ENCODE results near the gene TAS2R8.
"Not testable (repeated sequence)": the region's sequence is repeated elsewhere in the genome, so short reads cannot be mapped to it uniquely, and the experiment has no call there.

Gene TAS2R8

GRCh38 chr12:10811883-10812536 lies 4.9 kb upstream of the TAS2R8 start:
- Histone ChIP-seq H3K27ac (ENCODE audit: low read depth, low read length) (no peak overlapping the region), H3K9ac (ENCODE audit: low read length) (no peak overlapping the region)

GRCh38 chr12:10810068-10810467 lies 3.0 kb upstream of the TAS2R8 start, which contains the start of gene TAS2R9:
Gene TAS2R9, minus strand, starts transcription at chr12:10810168. Its CDS starts 93 bp downstream, at chr12:10810075.
- Histone ChIP-seq H3K4me1 (ENCODE audit: control insufficient read depth, insufficient read depth, low read length) (peaks cover 7% of the 10 kb centered on the region; the same call in 1 of the 2 replicates), H3K36me3 (ENCODE audit: control insufficient read depth, insufficient read depth, low read length) (no peaks in the 10 kb centered on the region), H3K9me3 (ENCODE audit: control insufficient read depth, insufficient read depth, low read depth, low read length) (no peaks in the 10 kb centered on the region), H3K4me3 (ENCODE audit: low read depth, low read length) (no peak within 1 kb of the TSS), H3K27ac (ENCODE audit: low read depth, low read length) (no peak within 1 kb of the TSS), H3K27me3 (ENCODE audit: control insufficient read depth, insufficient read depth, low read length) (no peaks in the 10 kb centered on the region), H3K9ac (ENCODE audit: low read length) (no peak within 1 kb of the TSS)

More at GRCh38 chr12:10811883-10812536, 4.9 kb upstream of the TAS2R8 start:
- H3K27me3 ChIP-seq (ENCODE audit: control insufficient read depth, insufficient read depth, low read length): no peaks in the 10 kb centered on the region
- no peaks in the 10 kb centered on the region for H3K36me3 ChIP-seq (ENCODE audit: control insufficient read depth, insufficient read depth, low read length)
- no peak overlapping the region for H3K4me3 ChIP-seq (ENCODE audit: low read depth, low read length)
- no peaks in the 10 kb centered on the region for H3K9me3 ChIP-seq (ENCODE audit: control insufficient read depth, insufficient read depth, low read depth, low read length)
- peaks cover 7% of the 10 kb centered on the region; the same call in 1 of the 2 replicates for H3K4me1 ChIP-seq (ENCODE audit: control insufficient read depth, insufficient read depth, low read length)

- H3K9ac ChIP-seq (ENCODE audit: low read length): no peak within 1 kb of the TSS
- H3K4me3 ChIP-seq (ENCODE audit: low read depth, low read length): no peak within 1 kb of the TSS
- no peaks in the 10 kb centered on the region for H3K27me3 ChIP-seq (ENCODE audit: control insufficient read depth, insufficient read depth, low read length)
- H3K9me3 ChIP-seq (ENCODE audit: control insufficient read depth, insufficient read depth, low read depth, low read length): no peaks in the 10 kb centered on the region
- H3K36me3 ChIP-seq (ENCODE audit: control insufficient read depth, insufficient read depth, low read length): no peaks in the 10 kb centered on the region
- H3K27ac ChIP-seq (ENCODE audit: low read depth, low read length): no peak within 1 kb of the TSS
- peaks cover 14% of the 10 kb centered on the region for H3K4me1 ChIP-seq (ENCODE audit: control insufficient read depth, insufficient read depth, low read length)
These were observed 4.5 kb downstream of the TAS2R8 start, which contains the start of gene TAS2R7 for GRCh38 chr12:10802587-10802986. Gene TAS2R7, minus strand, starts transcription at chr12:10802627. Its CDS starts 57 bp downstream, at chr12:10802570.

- Histone ChIP-seq H3K9me3 (ENCODE audit: control insufficient read depth, insufficient read depth, low read depth, low read length) (no peaks in the 10 kb centered on the region), H3K36me3 (ENCODE audit: control insufficient read depth, insufficient read depth, low read length) (no peaks in the 10 kb centered on the region), H3K4me1 (ENCODE audit: control insufficient read depth, insufficient read depth, low read length) (peaks cover 14% of the 10 kb centered on the region), H3K9ac (ENCODE audit: low read length) (no peak overlapping the region), H3K27me3 (ENCODE audit: control insufficient read depth, insufficient read depth, low read length) (no peaks in the 10 kb centered on the region), H3K27ac (ENCODE audit: low read depth, low read length) (no peak overlapping the region), H3K4me3 (ENCODE audit: low read depth, low read length) (no peak overlapping the region)
These were observed 5.3 kb downstream of the TAS2R8 start for GRCh38 chr12:10801741-10802140.

GRCh38 chr12:10794222-10794621 lies 12.9 kb downstream of the TAS2R8 start:
- no peak overlapping the region for H3K9ac ChIP-seq (ENCODE audit: low read length)
- no peak overlapping the region for H3K4me3 ChIP-seq (ENCODE audit: low read depth, low read length)
- H3K36me3 ChIP-seq (ENCODE audit: control insufficient read depth, insufficient read depth, low read length): no peaks in the 10 kb centered on the region
- H3K27me3 ChIP-seq (ENCODE audit: control insufficient read depth, insufficient read depth, low read length): no peaks in the 10 kb centered on the region
- H3K4me1 ChIP-seq (ENCODE audit: control insufficient read depth, insufficient read depth, low read length): no peaks in the 10 kb centered on the region
- no peak overlapping the region for H3K27ac ChIP-seq (ENCODE audit: low read depth, low read length)
- peaks cover 4% of the 10 kb centered on the region; the same call in 1 of the 2 replicates for H3K9me3 ChIP-seq (ENCODE audit: control insufficient read depth, insufficient read depth, low read depth, low read length)

GRCh38 chr12:10791769-10792168 lies 15.3 kb downstream of the TAS2R8 start:
- not testable (repeated sequence) for H3K27ac ChIP-seq (ENCODE audit: low read depth, low read length); H3K27me3 ChIP-seq (ENCODE audit: control insufficient read depth, insufficient read depth, low read length); H3K4me1 ChIP-seq (ENCODE audit: control insufficient read depth, insufficient read depth, low read length); H3K9me3 ChIP-seq (ENCODE audit: control insufficient read depth, insufficient read depth, low read depth, low read length); H3K9ac ChIP-seq (ENCODE audit: low read length); H3K4me3 ChIP-seq (ENCODE audit: low read depth, low read length); H3K36me3 ChIP-seq (ENCODE audit: control insufficient read depth, insufficient read depth, low read length)

- Histone ChIP-seq H3K27me3 (ENCODE audit: control insufficient read depth, insufficient read depth, low read length) (no peaks in the 10 kb centered on the region), H3K9me3 (ENCODE audit: control insufficient read depth, insufficient read depth, low read depth, low read length) (no peaks in the 10 kb centered on the region), H3K36me3 (ENCODE audit: control insufficient read depth, insufficient read depth, low read length) (no peaks in the 10 kb centered on the region), H3K9ac (ENCODE audit: low read length) (no peak overlapping the region), H3K4me3 (ENCODE audit: low read depth, low read length) (no peak overlapping the region), H3K27ac (ENCODE audit: low read depth, low read length) (no peak overlapping the region), H3K4me1 (ENCODE audit: control insufficient read depth, insufficient read depth, low read length) (no peaks in the 10 kb centered on the region)
These were observed 23.8 kb downstream of the TAS2R8 start for GRCh38 chr12:10783252-10783651.

GRCh38 chr12:10779103-10779502 lies 28.0 kb downstream of the TAS2R8 start:
- Histone ChIP-seq H3K9me3 (ENCODE audit: control insufficient read depth, insufficient read depth, low read depth, low read length) (no peaks in the 10 kb centered on the region), H3K27ac (ENCODE audit: low read depth, low read length) (no peak overlapping the region), H3K36me3 (ENCODE audit: control insufficient read depth, insufficient read depth, low read length) (no peaks in the 10 kb centered on the region), H3K27me3 (ENCODE audit: control insufficient read depth, insufficient read depth, low read length) (no peaks in the 10 kb centered on the region), H3K4me3 (ENCODE audit: low read depth, low read length) (no peak overlapping the region), H3K4me1 (ENCODE audit: control insufficient read depth, insufficient read depth, low read length) (no peaks in the 10 kb centered on the region), H3K9ac (ENCODE audit: low read length) (no peak overlapping the region)

- Histone ChIP-seq H3K4me3 (ENCODE audit: low read depth, low read length) (no peak overlapping the region), H3K9me3 (ENCODE audit: control insufficient read depth, insufficient read depth, low read depth, low read length) (no peaks in the 10 kb centered on the region), H3K9ac (ENCODE audit: low read length) (no peak overlapping the region), H3K36me3 (ENCODE audit: control insufficient read depth, insufficient read depth, low read length) (no peaks in the 10 kb centered on the region), H3K27me3 (ENCODE audit: control insufficient read depth, insufficient read depth, low read length) (no peaks in the 10 kb centered on the region), H3K4me1 (ENCODE audit: control insufficient read depth, insufficient read depth, low read length) (no peaks in the 10 kb centered on the region), H3K27ac (ENCODE audit: low read depth, low read length) (no peak overlapping the region)
These were observed 35.9 kb downstream of the TAS2R8 start for GRCh38 chr12:10771132-10771733.

GRCh38 chr12:10759657-10760056 lies 47.4 kb downstream of the TAS2R8 start:
- H3K4me1 ChIP-seq (ENCODE audit: control insufficient read depth, insufficient read depth, low read length): no peaks in the 10 kb centered on the region

GRCh38 chr12:10756194-10756593 lies 50.9 kb downstream of the TAS2R8 start:
- no peak overlapping the region for H3K9ac ChIP-seq (ENCODE audit: low read length)
- H3K4me3 ChIP-seq (ENCODE audit: low read depth, low read length): no peak overlapping the region
- H3K4me1 ChIP-seq (ENCODE audit: control insufficient read depth, insufficient read depth, low read length): no peaks in the 10 kb centered on the region
- no peaks in the 10 kb centered on the region for H3K27me3 ChIP-seq (ENCODE audit: control insufficient read depth, insufficient read depth, low read length)
- peaks cover 25% of the 10 kb centered on the region for H3K9me3 ChIP-seq (ENCODE audit: control insufficient read depth, insufficient read depth, low read depth, low read length)
- no peaks in the 10 kb centered on the region for H3K36me3 ChIP-seq (ENCODE audit: control insufficient read depth, insufficient read depth, low read length)
- H3K27ac ChIP-seq (ENCODE audit: low read depth, low read length): no peak overlapping the region

More at GRCh38 chr12:10759657-10760056, 47.4 kb downstream of the TAS2R8 start:
- Histone ChIP-seq H3K36me3 (ENCODE audit: control insufficient read depth, insufficient read depth, low read length) (no peaks in the 10 kb centered on the region), H3K9ac (ENCODE audit: low read length) (no peak overlapping the region), H3K27ac (ENCODE audit: low read depth, low read length) (no peak overlapping the region), H3K4me3 (ENCODE audit: low read depth, low read length) (no peak overlapping the region), H3K27me3 (ENCODE audit: control insufficient read depth, insufficient read depth, low read length) (no peaks in the 10 kb centered on the region), H3K9me3 (ENCODE audit: control insufficient read depth, insufficient read depth, low read depth, low read length) (peaks cover 22% of the 10 kb centered on the region)
